ENCODE measurements around the gene THAP8.
"Not testable (repeated sequence)": the region's sequence is repeated elsewhere in the genome, so short reads cannot be mapped to it uniquely, and the experiment has no call there.

DNA sequence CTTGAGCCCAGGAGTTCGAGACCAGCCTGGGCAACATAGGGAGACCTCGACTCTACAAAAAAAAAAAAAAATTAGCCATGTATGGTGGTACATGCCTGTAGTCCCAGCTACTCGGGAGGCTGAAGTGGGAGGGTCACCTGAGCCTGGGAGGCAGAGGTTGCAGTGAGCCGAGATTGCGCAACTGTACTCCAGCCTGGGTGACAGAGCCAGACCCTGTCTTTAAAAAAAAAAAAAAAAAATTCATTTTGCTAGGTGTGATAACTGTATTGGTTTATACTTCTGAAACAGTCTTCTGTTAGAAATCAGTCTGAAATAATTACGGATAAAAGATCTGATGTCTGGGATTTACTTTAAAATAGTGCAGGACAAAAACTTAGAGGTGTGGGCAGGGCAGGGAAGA lies 13.0 kb downstream of the THAP8 start:
- not testable (repeated sequence) for TF ChIP-seq POLR2AphosphoS5 (IDR thresholded peaks at IDR 0.05; ENCODE audit: low read depth, low read length); POLR2A (IDR thresholded peaks at IDR 0.05; ENCODE audit: low read depth, low read length); TAF1 (IDR thresholded peaks at IDR 0.05; ENCODE audit: borderline replicate concordance, low read depth, low read length)
